Measurements from ENCODE around the gene CFAP57. TPM values are rescaled to one million over a fixed set of nuclear protein-coding genes. Genes with fewer than 3 reads are reported as not detected.

CFAP57 gene
- total and polyA plus RNA-seq, 9 of the 15 experiments (the other 6 are each of a cell fraction or from before 2014, with no cell fraction given): 0.04 to 0.22 (median 0.07) TPM; not detected in 3

DNA sequence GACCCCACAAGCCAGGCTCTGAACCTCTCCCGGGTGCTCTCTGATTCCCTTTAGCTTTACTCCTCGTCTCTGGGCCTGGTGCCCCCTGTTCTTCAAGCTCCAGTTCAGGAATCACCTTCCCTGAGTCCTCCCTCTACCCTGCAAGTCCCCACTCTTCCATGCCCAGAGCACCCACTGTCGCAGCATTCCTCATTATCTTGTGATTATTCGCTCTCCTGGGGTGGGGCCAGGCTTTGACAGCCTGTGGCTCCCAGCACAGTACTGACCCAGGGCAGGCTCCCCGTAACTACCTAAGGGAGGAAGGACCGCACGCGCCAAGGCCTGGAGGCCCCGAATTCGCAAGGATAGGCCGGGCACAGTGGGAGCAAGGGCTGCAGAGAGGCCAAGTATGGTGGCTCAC lies 114.0 kb downstream of the CFAP57 start (continued):
- no peak for TF ChIP-seq CREB3 (tag; conservative IDR thresholded peaks at IDR 0.05; ENCODE audit: low read depth)
- no peak for TF ChIP-seq NFXL1 (CRISPR knock-in tag; IDR thresholded peaks at IDR 0.05)

DNA sequence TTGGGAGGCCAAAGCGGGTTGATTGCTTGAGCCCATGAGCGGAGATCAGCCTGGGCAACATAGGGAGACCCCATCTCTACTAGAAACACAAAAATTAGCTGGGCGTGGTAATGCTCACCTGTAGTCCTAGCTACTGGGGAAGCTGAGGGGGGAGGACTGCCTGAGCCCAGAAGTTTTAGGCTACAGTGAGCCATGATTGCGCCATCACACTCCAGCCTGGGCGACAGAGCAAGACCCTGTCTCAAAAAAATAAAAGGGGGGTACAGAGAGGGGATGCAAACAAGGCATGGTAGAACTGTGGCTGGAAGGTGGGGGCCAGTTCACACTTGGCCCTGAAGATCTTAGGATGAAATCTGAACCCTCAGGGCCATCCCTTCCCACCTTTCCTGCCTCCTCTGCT lies 114.4 kb downstream of the CFAP57 start:
- in situ Hi-C loops (cut with MboI) (no loop called here), intact Hi-C loops (cut with micrococcal nuclease) (no loop called here)
- no peak for DNase-seq (ENCODE audit: extremely low read depth in 1 of 4, low spot score in 3 of 4)
- ChIA-PET CTCF (ENCODE audit: low intra/inter-chr PET ratio) (no interaction called here), POLR2A (interaction anchor here (0.6 to 1.2 kb wide), 2 partner anchors 44 to 174 kb away, joined by 3 read pairs; no protein-coding TSS in a partner anchor)
- H3K4me2 ChIP-seq (ENCODE audit: insufficient read depth, low read length): no peak overlapping the region
- H2AFZ ChIP-seq (ENCODE audit: low read depth, low read length): no peak overlapping the region
- H3K4me1 ChIP-seq (replicated peaks in 1 of 2; ENCODE audit: control insufficient read depth in 2 of 2, insufficient read depth in 2 of 2, low read length in 2 of 2): peaks cover 0 to 16% of the 10 kb centered on the region in 2 experiments; a peak in 3 of 5 replicates
- ATAC-seq: no peak
- no peak overlapping the region for H3K4me3 ChIP-seq
- peaks cover 45 to 84% of the 10 kb centered on the region in 2 experiments for H3K27me3 ChIP-seq (ENCODE audit: control insufficient read depth in 2 of 2, insufficient read depth in 2 of 2, low read length in 2 of 2)
- H3K27ac ChIP-seq (ENCODE audit: extremely low read depth, low read depth, low read length): no peak overlapping the region
- H4K20me1 ChIP-seq (replicated peaks; ENCODE audit: control insufficient read depth, insufficient read depth, low read length): peaks cover 8% of the 10 kb centered on the region
- 15% methylated on average over 5 of the region's 5 CpGs for WGBS (ENCODE audit: insufficient coverage, low coverage, missing lambda C conversion rate)
- no peak for FAIRE-seq
- peaks cover 3% of the 10 kb centered on the region for H3K9me1 ChIP-seq (ENCODE audit: control insufficient read depth, insufficient read depth, low read length)
- BruUV-seq (replicated peaks): no TSS peak
- no peaks in the 10 kb centered on the region for H3K36me3 ChIP-seq (ENCODE audit: control insufficient read depth, insufficient read depth, low read length)
- no peaks in the 10 kb centered on the region for H3K9me3 ChIP-seq (replicated peaks; ENCODE audit: control insufficient read depth, insufficient read depth, low read depth, low read length)
- H3K79me2 ChIP-seq (ENCODE audit: control insufficient read depth, insufficient read depth, low read length): no peaks in the 10 kb centered on the region
- no peak overlapping the region for H3K9ac ChIP-seq (ENCODE audit: insufficient read depth in 1 of 2, low read depth in 2 of 2, low read length in 2 of 2)
- TF ChIP-seq, protein P1, sequence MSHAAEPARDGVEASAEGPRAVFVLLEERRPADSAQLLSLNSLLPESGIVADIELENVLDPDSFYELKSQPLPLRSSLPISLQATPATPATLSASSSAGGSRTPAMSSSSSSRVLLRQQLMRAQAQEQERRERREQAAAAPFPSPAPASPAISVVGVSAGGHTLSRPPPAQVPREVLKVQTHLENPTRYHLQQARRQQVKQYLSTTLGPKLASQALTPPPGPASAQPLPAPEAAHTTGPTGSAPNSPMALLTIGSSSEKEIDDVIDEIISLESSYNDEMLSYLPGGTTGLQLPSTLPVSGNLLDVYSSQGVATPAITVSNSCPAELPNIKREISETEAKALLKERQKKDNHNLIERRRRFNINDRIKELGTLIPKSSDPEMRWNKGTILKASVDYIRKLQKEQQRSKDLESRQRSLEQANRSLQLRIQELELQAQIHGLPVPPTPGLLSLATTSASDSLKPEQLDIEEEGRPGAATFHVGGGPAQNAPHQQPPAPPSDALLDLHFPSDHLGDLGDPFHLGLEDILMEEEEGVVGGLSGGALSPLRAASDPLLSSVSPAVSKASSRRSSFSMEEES (CRISPR knock-in tag; IDR thresholded peaks at IDR 0.05): no peak
- TF ChIP-seq, protein P2, sequence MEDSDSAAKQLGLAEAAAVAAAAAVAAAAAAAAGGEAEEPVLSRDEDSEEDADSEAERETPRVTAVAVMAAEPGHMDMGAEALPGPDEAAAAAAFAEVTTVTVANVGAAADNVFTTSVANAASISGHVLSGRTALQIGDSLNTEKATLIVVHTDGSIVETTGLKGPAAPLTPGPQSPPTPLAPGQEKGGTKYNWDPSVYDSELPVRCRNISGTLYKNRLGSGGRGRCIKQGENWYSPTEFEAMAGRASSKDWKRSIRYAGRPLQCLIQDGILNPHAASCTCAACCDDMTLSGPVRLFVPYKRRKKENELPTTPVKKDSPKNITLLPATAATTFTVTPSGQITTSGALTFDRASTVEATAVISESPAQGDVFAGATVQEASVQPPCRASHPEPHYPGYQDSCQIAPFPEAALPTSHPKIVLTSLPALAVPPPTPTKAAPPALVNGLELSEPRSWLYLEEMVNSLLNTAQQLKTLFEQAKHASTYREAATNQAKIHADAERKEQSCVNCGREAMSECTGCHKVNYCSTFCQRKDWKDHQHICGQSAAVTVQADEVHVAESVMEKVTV (CRISPR knock-in tag; IDR thresholded peaks at IDR 0.05): no peak
- no peak for TF ChIP-seq FOXP1 (CRISPR knock-in tag; IDR thresholded peaks at IDR 0.05)
- no peak for TF ChIP-seq CEBPG (CRISPR knock-in tag; IDR thresholded peaks at IDR 0.05)
- TF ChIP-seq CEBPG (tag; conservative IDR thresholded peaks at IDR 0.05 in 1 of 2, IDR thresholded peaks at IDR 0.05 in 1 of 2): 0 out of 4 replicates have a peak, but pooled peaks of 1 of the 2 experiments have one; percentile 17
- no peak for TF ChIP-seq GABPB2 (CRISPR knock-in tag; conservative IDR thresholded peaks at IDR 0.05)
- peak; percentile 54 for TF ChIP-seq CEBPB (tag; IDR thresholded peaks at IDR 0.05)
- no peak for TF ChIP-seq ZNF232 (CRISPR knock-in tag; IDR thresholded peaks at IDR 0.05)
- TF ChIP-seq CBX8 (IDR thresholded peaks at IDR 0.05; ENCODE audit: borderline replicate concordance, extremely low read depth, low read depth, low read length, poor library complexity, severe bottlenecking): no peak

All from K562 (cell line).